H1 (cell line): ENCODE data around the gene ANKRD11. TPM values are rescaled to one million over a fixed set of nuclear protein-coding genes. Genes with fewer than 3 reads are reported as not detected.
"Not testable (repeated sequence)": the region's sequence is repeated elsewhere in the genome, so short reads cannot be mapped to it uniquely, and the experiment has no call there.

Source experiments
- CTCF ChIA-PET: fragments of 300-600 bp; sonication (Branson Sonifier 250); formaldehyde crosslinking; loops from one replicate; lab custom pipeline; 2021; ENCODE audit not compliant: partially characterized antibody; lab: Charles Lee
- POLR2A ChIA-PET: fragments of 300-600 bp; sonication (Branson Sonifier 250); formaldehyde crosslinking; loops from one replicate; lab custom pipeline; 2021; ENCODE audit warnings: inconsistent platforms; ENCODE audit not compliant: partially characterized antibody; lab: Charles Lee
- DNase-seq, 2 experiments: peaks; one replicate each; pipeline versions ENCODE4 v3.0.0 to v3.0.0-alpha.2; 2010 to 2022; ENCODE audit warnings: low spot score in 2 of 2, low read depth in 1 of 2, mixed read lengths in 1 of 2
- FAIRE-seq: peaks from 2 replicates; lab custom pipeline; 2011; peaks lifted over from hg19 to GRCh38; lab: Jason Lieb, UNC
- H2AFZ ChIP-seq: 2 replicates; pipeline ENCODE4 v1.8.1; 2012; ENCODE audit warnings: low read length, inconsistent platforms
- H2AK5ac ChIP-seq: 2 replicates; pipeline ENCODE4 v1.6.1; 2013; ENCODE audit warnings: low read depth, low read length
- H2BK120ac ChIP-seq: replicated peaks from 2 replicates; pipeline ENCODE3; 2013; ENCODE audit warnings: low read depth, low read length, inconsistent platforms
- H2BK12ac ChIP-seq: 2 replicates; pipeline ENCODE4 v1.6.1; 2013; ENCODE audit warnings: low read depth, low read length
- H2BK15ac ChIP-seq: 2 replicates; pipeline ENCODE4 v1.6.1; 2013; ENCODE audit warnings: low read length
- H2BK20ac ChIP-seq: 2 replicates; pipeline ENCODE4 v1.6.1; 2013; ENCODE audit warnings: low read length
- H2BK5ac ChIP-seq: 2 replicates; pipeline ENCODE4 v1.6.1; 2013; ENCODE audit warnings: low read depth, low read length
- H3K14ac ChIP-seq: 2 replicates; pipeline ENCODE4 v1.6.1; 2013; ENCODE audit warnings: inconsistent platforms; ENCODE audit not compliant: insufficient read length
- H3K18ac ChIP-seq: 2 replicates; pipeline ENCODE4 v1.6.1; 2013; ENCODE audit warnings: low read length; ENCODE audit errors: extremely low read depth
- H3K23ac ChIP-seq: 2 replicates; pipeline ENCODE4 v1.6.1; 2013; ENCODE audit warnings: inconsistent platforms; ENCODE audit not compliant: insufficient read length
- H3K23me2 ChIP-seq: 2 replicates; pipeline ENCODE4 v1.6.1; 2013; ENCODE audit warnings: low read depth, low read length
- H3K27ac ChIP-seq: 2 replicates; pipeline ENCODE4 v1.6.1; 2011; ENCODE audit warnings: low read depth, low read length, inconsistent platforms
- H3K27me3 ChIP-seq, 4 experiments: replicated peaks in 1 of 4; 1 replicate in 1 of 4; 2 replicates in 3 of 4; pipeline versions ENCODE4 v1.6.1 to v1.8.1; 2011 to 2013; ENCODE audit warnings: low read length in 3 of 4, mild to moderate bottlenecking in 3 of 4, inconsistent platforms in 2 of 4, mixed read lengths in 2 of 4, moderate library complexity in 1 of 4; ENCODE audit not compliant: control insufficient read depth in 3 of 4, insufficient read depth in 3 of 4; ENCODE audit errors: extremely low read depth in 1 of 4
- H3K36me3 ChIP-seq, 4 experiments: 2 replicates each; pipeline versions ENCODE4 v1.6.1 to v1.8.1; 2011 to 2013; ENCODE audit warnings: mild to moderate bottlenecking in 4 of 4, low read length in 3 of 4, moderate library complexity in 2 of 4, control low read depth in 1 of 4, inconsistent platforms in 1 of 4; ENCODE audit not compliant: insufficient read depth in 4 of 4, control insufficient read depth in 2 of 4
- H3K4ac ChIP-seq: replicated peaks from 2 replicates; pipeline ENCODE3; 2013; ENCODE audit warnings: low read length, low read depth, mixed read lengths, inconsistent platforms; ENCODE audit not compliant: insufficient read length
- H3K4me1 ChIP-seq, 4 experiments: replicated peaks in 1 of 4; 1 replicate in 1 of 4; 2 replicates in 3 of 4; pipeline versions ENCODE4 v1.6.1 to v1.8.1; 2011 to 2013; ENCODE audit warnings: low read length in 3 of 4, inconsistent platforms in 2 of 4, mixed read lengths in 1 of 4; ENCODE audit not compliant: insufficient read depth in 4 of 4, control insufficient read depth in 3 of 4
- H3K4me2 ChIP-seq, 2 experiments: 2 replicates each; pipeline versions ENCODE4 v1.6.1 to v1.8.1; 2011 to 2013; ENCODE audit warnings: low read depth in 2 of 2, low read length in 2 of 2, control low read depth in 1 of 2, inconsistent platforms in 1 of 2, mild to moderate bottlenecking in 1 of 2; ENCODE audit not compliant: insufficient read depth in 1 of 2
- H3K4me3 ChIP-seq, 4 experiments: fragments of 200-600, 300-600 bp in 1 of 4; sonication (generic), shearing (Covaris generic), sonication (Bioruptor Twin) in 1 of 4; 2 replicates each; pipeline versions ENCODE4 v1.5.1 to v1.8.1; 2011 to 2016; ENCODE audit warnings: low read length in 4 of 4, low read depth in 3 of 4, control low read depth in 2 of 4, inconsistent platforms in 2 of 4, mild to moderate bottlenecking in 2 of 4, mixed read lengths in 1 of 4, moderate library complexity in 1 of 4; ENCODE audit not compliant: insufficient read depth in 2 of 4; ENCODE audit errors: extremely low read depth in 1 of 4
- H3K56ac ChIP-seq: replicated peaks from 2 replicates; pipeline ENCODE3; 2013; ENCODE audit warnings: low read depth, mild to moderate bottlenecking, mixed read lengths, low read length, inconsistent platforms; ENCODE audit not compliant: insufficient read length
- H3K79me1 ChIP-seq: 2 replicates; pipeline ENCODE4 v1.6.1; 2013; ENCODE audit warnings: low read depth, low read length, control low read depth
- H3K79me2 ChIP-seq, 2 experiments: 2 replicates each; pipeline versions ENCODE4 v1.6.1 to v1.8.1; 2012 to 2013; ENCODE audit warnings: low read length in 2 of 2, mild to moderate bottlenecking in 2 of 2, inconsistent platforms in 1 of 2; ENCODE audit not compliant: insufficient read depth in 2 of 2, control insufficient read depth in 1 of 2
- H3K9ac ChIP-seq, 4 experiments: replicated peaks in 1 of 4; 1 replicate in 1 of 4; 2 replicates in 3 of 4; pipeline versions ENCODE4 v1.6.1 to v1.8.1; 2011 to 2013; ENCODE audit warnings: low read depth in 3 of 4, low read length in 3 of 4, control low read depth in 2 of 4, mild to moderate bottlenecking in 2 of 4, moderate library complexity in 2 of 4, inconsistent platforms in 1 of 4; ENCODE audit errors: extremely low read depth in 1 of 4
- H3K9me3 ChIP-seq, 2 experiments: 2 replicates each; pipeline versions ENCODE4 v1.6.1 to v1.8.1; 2012 to 2013; ENCODE audit warnings: mild to moderate bottlenecking in 2 of 2, moderate library complexity in 2 of 2, control low read depth in 1 of 2, inconsistent platforms in 1 of 2, low read depth in 1 of 2, low read length in 1 of 2, mixed read lengths in 1 of 2; ENCODE audit not compliant: insufficient read depth in 2 of 2
- H4K20me1 ChIP-seq, 2 experiments: replicated peaks in 1 of 2; 2 replicates each; pipeline versions ENCODE3 to v1.8.1; 2011 to 2013; ENCODE audit warnings: inconsistent platforms in 2 of 2, low read length in 2 of 2, mild to moderate bottlenecking in 1 of 2; ENCODE audit not compliant: insufficient read depth in 2 of 2, control insufficient read depth in 1 of 2
- H4K5ac ChIP-seq: 2 replicates; pipeline ENCODE4 v1.6.1; 2013; ENCODE audit warnings: low read length, low read depth, mixed read lengths, inconsistent platforms; ENCODE audit not compliant: insufficient read length
- H4K8ac ChIP-seq: 2 replicates; pipeline ENCODE4 v1.8.0; 2013; ENCODE audit warnings: mild to moderate bottlenecking, moderate library complexity, low read length, inconsistent platforms; ENCODE audit not compliant: insufficient read depth; ENCODE audit errors: extremely low read depth
- H4K91ac ChIP-seq: replicated peaks from 2 replicates; pipeline ENCODE3; 2013; ENCODE audit warnings: low read length, mixed read lengths, inconsistent platforms; ENCODE audit not compliant: insufficient read length
- RAD21 ChIP-seq, 2 experiments: IDR thresholded peaks in 1 of 2; conservative IDR thresholded peaks in 1 of 2; 2 replicates each; pipeline ENCODE4 v1.6.1; 2011; ENCODE audit warnings: low read depth in 2 of 2, low read length in 2 of 2, improper control_type of control experiment in 1 of 2, inconsistent platforms in 1 of 2, mild to moderate bottlenecking in 1 of 2, moderate library complexity in 1 of 2
- WGBS, 2 experiments: shearing (Covaris generic) in 1 of 2; methylation state at CpG; one replicate each; pipeline versions ENCODE4 v1.1.6 to v1.1.7; 2013 to 2015; ENCODE audit warnings: low lambda C conversion rate in 2 of 2, mixed read lengths in 2 of 2, inconsistent platforms in 1 of 2, low coverage in 1 of 2, missing lambda C conversion rate in 1 of 2; ENCODE audit not compliant: insufficient replicate concordance in 2 of 2, insufficient coverage in 1 of 2, insufficient read length in 1 of 2; ENCODE audit errors: extremely low coverage in 1 of 2, missing lambda C conversion rate in 1 of 2; 5-methylcytosine and 5-hydroxymethylcytosine counted together
- polyA plus RNA-seq, 7 experiments: library from polyadenylated mRNA; depleted of rRNA in 3 of 7; stranded (reverse) in 5 of 7; unstranded in 2 of 7; fragments of >200 nt in 5 of 7; fragments of 200-250 nt in 2 of 7; gene quantifications; 1 replicate in 5 of 7; 2 replicates in 1 of 7; 4 replicates in 1 of 7; pipeline versions ENCODE4 v1.2.1 to v1.2.3, GENCODE V29; 2011 to 2013; ENCODE audit warnings: missing spikeins in 2 of 7, mixed read lengths in 2 of 7
- total RNA-seq: library from RNA; stranded (reverse); fragmentation: NEBNext Ultra II Directional; extraction: Animal tissue kit (Norgen Biotek cat#: 25700); gene quantifications from 2 replicates; pipeline ENCODE4 v1.2.1, GENCODE V29; 2021

Gene ANKRD11
- total and polyA plus RNA-seq, 2 of the 8 experiments (the other 6 are each of a cell fraction or from before 2014, with no cell fraction given), result 46.5 to 142 TPM

DNA sequence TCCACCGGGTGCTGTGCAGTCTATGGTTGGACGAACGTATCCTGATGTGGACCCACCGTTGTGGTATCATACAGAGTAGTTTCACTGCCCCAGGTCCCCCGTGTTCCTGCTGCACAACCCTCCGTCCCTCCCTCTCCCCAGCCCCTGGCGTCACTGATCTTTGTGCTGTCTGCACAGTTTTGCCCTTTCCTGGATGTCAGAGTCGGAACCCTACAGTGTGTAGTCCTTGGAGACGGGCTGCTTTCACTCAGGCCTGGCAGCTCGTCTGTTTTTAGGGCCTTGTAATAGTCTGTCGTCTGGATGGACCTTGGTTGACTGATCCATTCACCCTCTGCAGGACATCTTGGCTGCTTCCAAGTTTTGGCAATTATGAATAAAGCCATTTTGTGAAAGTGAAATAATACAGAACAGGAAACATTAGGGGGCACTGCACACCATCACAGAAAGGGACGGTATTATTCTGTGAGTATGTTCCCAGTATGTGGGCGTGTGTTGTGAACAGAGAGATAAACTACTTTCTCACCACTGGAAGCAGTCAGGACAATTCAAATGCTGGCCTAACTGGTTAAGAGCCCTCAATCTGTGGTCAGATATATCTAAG, 156.9 kb downstream of the ANKRD11 start:
- 0 out of 4 replicates have a peak overlapping the region, but pooled peaks of 1 of the 2 experiments have one; percentile 1 for H3K4me2 ChIP-seq

More for the DNA sequence above, 156.9 kb downstream of the ANKRD11 start:
- not testable (repeated sequence) for H3K56ac ChIP-seq, H3K9me3 ChIP-seq, H2BK12ac ChIP-seq, H3K23ac ChIP-seq, H2AFZ ChIP-seq, FAIRE-seq, H3K9ac ChIP-seq, H2BK5ac ChIP-seq, H4K91ac ChIP-seq
- peak; percentile 17 to 21; a peak in 2 of 4 replicates for TF ChIP-seq RAD21 (IDR thresholded peaks at IDR 0.05 in 1 of 2, conservative IDR thresholded peaks at IDR 0.05 in 1 of 2; ENCODE audit: low read depth in 2 of 2, low read length in 2 of 2)
- TF ChIP-seq, all 59 proteins: peak for 1; not testable (repeated sequence) for 58
- H4K5ac ChIP-seq, H4K8ac ChIP-seq, H3K18ac ChIP-seq, H3K14ac ChIP-seq, H3K27me3 ChIP-seq, DNase-seq, H3K4ac ChIP-seq, H2BK15ac ChIP-seq, H2AK5ac ChIP-seq, H3K27ac ChIP-seq, H3K36me3 ChIP-seq, H2BK120ac ChIP-seq, H3K23me2 ChIP-seq, H3K4me3 ChIP-seq, H2BK20ac ChIP-seq: not testable (repeated sequence)
- POLR2A ChIA-PET, result interaction anchor here (0.8 to 1.6 kb wide), 2 partner anchors 8 to 13 kb away, joined by 3 to 4 read pairs; no protein-coding TSS in a partner anchor
- Histone ChIP-seq H3K4me1 (peaks cover 5 to 18% (median 11%) of the 10 kb centered on the region in 4 experiments; a peak in 6 of 7 replicates), H4K20me1 (peaks cover 44 to 57% of the 10 kb centered on the region in 2 experiments), H3K79me2 (peaks cover 0 to 98% of the 10 kb centered on the region in 2 experiments; a peak in 3 of 4 replicates), H3K79me1 (peaks cover 28% of the 10 kb centered on the region)
- CTCF ChIA-PET, result interaction anchor here (1.0 to 2.7 kb wide), 5 partner anchors 10 to 41 kb away, joined by 3 to 31 read pairs (median 4); no protein-coding TSS in a partner anchor
- WGBS, 2 experiments, result 88% methylated on average over 9 of the region's 13 CpGs; no CpG with 5 or more reads in 1 of the 2 experiments
